Stomach (tissue), 9 donors: ENCODE data around the gene KCNIP2. TPM values are rescaled to one million over a fixed set of nuclear protein-coding genes. Genes with fewer than 3 reads are reported as not detected.

Source experiments
- DNase-seq, 2 donors: peaks; one replicate each; pipeline versions ENCODE4 v3.0.0 to v3.0.0-alpha.2; 2013 to 2019
- H3K27ac ChIP-seq, 5 donors: fragments of 200-600 bp in 4 of 5; sonication (generic) in 4 of 5; one replicate each; pipeline ENCODE4 v1.5.1; 2013 to 2019; ENCODE audit warnings: mild to moderate bottlenecking in 1 of 5, moderate library complexity in 1 of 5
- H3K27me3 ChIP-seq, 3 donors: fragments of 200-600 bp; sonication (generic); one replicate each; pipeline ENCODE4 v1.5.1; 2017 to 2019; ENCODE audit warnings: mixed run types in 1 of 3
- H3K36me3 ChIP-seq, 4 donors: fragments of 200-600 bp; sonication (generic); 1 replicate in 3 of 4; 2 replicates in 1 of 4; pipeline ENCODE4 v1.5.1; 2016 to 2019
- H3K4me1 ChIP-seq, 4 donors: fragments of 200-600 bp; sonication (generic); one replicate each; pipeline ENCODE4 v1.5.1; 2016 to 2019
- H3K4me3 ChIP-seq, 4 donors: fragments of 200-600 bp; sonication (generic) in 3 of 4; one replicate each; pipeline ENCODE4 v1.5.1; 2016 to 2019; ENCODE audit warnings: mild to moderate bottlenecking in 1 of 4
- H3K9me3 ChIP-seq, 4 donors: fragments of 200-600 bp; sonication (generic); one replicate each; pipeline ENCODE4 v1.5.1; 2016 to 2019
- EP300 ChIP-seq: sonication (generic); formaldehyde crosslinking; IDR thresholded peaks from one replicate; pipeline ENCODE4 v1.6.1; 2017; ENCODE audit warnings: antibody characterized with exemption
- POLR2A ChIP-seq, 4 donors: fragments of 450-650 bp; IDR thresholded peaks; one replicate each; pipeline ENCODE4 v1.6.1; 2016; ENCODE audit warnings: antibody characterized with exemption in 4 of 4, control low read depth in 2 of 4, mild to moderate bottlenecking in 1 of 4, moderate library complexity in 1 of 4
- POLR2AphosphoS5 ChIP-seq, 3 donors: sonication (generic); formaldehyde crosslinking; IDR thresholded peaks; one replicate each; pipeline ENCODE4 v1.6.1; 2016; ENCODE audit warnings: antibody characterized with exemption in 3 of 3
- WGBS, 5 donors: extraction: QIAGEN DNeasy Blood & Tissue Kit in 3 of 5; methylation state at CpG; one replicate each; pipeline versions ENCODE4 v1.1.5 to v1.1.7; 2013 to 2018; 5-methylcytosine and 5-hydroxymethylcytosine counted together
- intact Hi-C: fragments of 100-400 bp; cut with DNase I; formaldehyde crosslinking; loops from one replicate; pipeline ENCODE4 v1.15.1; 2023; ENCODE audit warnings: low total_unique reads
- polyA plus RNA-seq, 3 donors: library from polyadenylated mRNA; stranded (reverse); fragments of 200-250 nt; gene quantifications; one replicate each; pipeline ENCODE4 v1.2.3, GENCODE V29; 2013
- total RNA-seq, 5 donors: library from RNA; depleted of rRNA; stranded (reverse); fragments of >200 nt; gene quantifications; one replicate each; pipeline versions ENCODE4 v1.1.0 to v1.2.3, GENCODE V29; 2014 to 2016
- TF ChIP-seq, protein P1 (sequence below), 7 experiments: fragments of 450-650 bp in 4 of 7; fragments of 200-600 bp in 3 of 7; sonication (generic) in 3 of 7; IDR thresholded peaks; one replicate each; pipeline ENCODE4 v1.5.1; 2016 to 2019; ENCODE audit warnings: antibody characterized with exemption in 7 of 7, control low read depth in 2 of 7, mild to moderate bottlenecking in 1 of 7
- donor health status: healthy with polysubstance abuse.
- donor health status: Bipolar disorder and iron deficiency.
- donor health status: healthy.

KCNIP2 gene
- total and polyA plus RNA-seq, 8 donors = 0.62 to 5.7 (median 1.3) TPM; not detected in 3

DNA sequence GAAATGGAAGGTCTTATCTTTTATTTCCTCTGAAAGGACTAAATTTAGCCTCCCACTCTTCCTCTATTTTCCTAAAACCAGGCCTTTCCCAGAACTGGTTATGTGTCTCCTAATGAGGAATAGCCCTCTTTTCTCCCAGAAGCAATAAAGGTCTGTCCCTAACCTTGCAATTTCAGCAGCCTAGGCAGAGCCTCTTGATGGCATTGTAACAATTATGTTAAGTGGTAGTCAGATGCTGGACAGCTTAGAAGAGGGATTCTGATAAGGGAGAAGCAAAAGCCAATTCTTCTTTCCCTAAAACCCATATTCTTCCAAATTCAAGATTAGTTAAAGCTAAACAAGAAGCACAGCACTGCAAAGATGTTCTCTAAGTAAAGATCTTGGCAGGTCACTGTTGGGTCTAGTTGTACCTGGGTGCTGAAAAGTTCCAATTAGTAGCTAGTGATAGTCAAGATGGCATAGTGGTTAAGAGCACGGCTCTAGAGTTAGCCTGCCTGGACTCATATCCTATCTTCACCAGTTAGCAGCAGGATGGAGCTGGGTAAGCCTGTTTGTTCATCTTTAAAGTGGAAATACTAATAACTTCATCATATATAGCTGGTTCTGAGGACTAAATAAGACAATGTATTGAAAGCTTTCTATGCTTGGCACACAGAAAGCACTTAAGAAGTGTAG, 14.3 kb upstream of the KCNIP2 start:
- no peak for TF ChIP-seq POLR2A (IDR thresholded peaks at IDR 0.05)
- TF ChIP-seq POLR2AphosphoS5 (IDR thresholded peaks at IDR 0.05) = no peak
- TF ChIP-seq, protein P1, sequence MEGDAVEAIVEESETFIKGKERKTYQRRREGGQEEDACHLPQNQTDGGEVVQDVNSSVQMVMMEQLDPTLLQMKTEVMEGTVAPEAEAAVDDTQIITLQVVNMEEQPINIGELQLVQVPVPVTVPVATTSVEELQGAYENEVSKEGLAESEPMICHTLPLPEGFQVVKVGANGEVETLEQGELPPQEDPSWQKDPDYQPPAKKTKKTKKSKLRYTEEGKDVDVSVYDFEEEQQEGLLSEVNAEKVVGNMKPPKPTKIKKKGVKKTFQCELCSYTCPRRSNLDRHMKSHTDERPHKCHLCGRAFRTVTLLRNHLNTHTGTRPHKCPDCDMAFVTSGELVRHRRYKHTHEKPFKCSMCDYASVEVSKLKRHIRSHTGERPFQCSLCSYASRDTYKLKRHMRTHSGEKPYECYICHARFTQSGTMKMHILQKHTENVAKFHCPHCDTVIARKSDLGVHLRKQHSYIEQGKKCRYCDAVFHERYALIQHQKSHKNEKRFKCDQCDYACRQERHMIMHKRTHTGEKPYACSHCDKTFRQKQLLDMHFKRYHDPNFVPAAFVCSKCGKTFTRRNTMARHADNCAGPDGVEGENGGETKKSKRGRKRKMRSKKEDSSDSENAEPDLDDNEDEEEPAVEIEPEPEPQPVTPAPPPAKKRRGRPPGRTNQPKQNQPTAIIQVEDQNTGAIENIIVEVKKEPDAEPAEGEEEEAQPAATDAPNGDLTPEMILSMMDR (IDR thresholded peaks at IDR 0.05) = no peak
- TF ChIP-seq EP300 = no peak
- Histone ChIP-seq H3K4me1 (no peaks in the 10 kb centered on the region), H3K9me3 (peaks cover 0 to 12% (median 4%) of the 10 kb centered on the region in 4 donors), H3K36me3 (peaks cover 0 to 23% (median 11%) of the 10 kb centered on the region in 4 donors), H3K4me3 (no peak overlapping the region), H3K27me3 (no peaks in the 10 kb centered on the region), H3K27ac (no peak overlapping the region)
- intact Hi-C loops = no loop called here
- DNase-seq = no peak
- WGBS, 5 donors = 0 to 100% (median 94%) methylated on average over 1 of the region's 1 CpG

DNA sequence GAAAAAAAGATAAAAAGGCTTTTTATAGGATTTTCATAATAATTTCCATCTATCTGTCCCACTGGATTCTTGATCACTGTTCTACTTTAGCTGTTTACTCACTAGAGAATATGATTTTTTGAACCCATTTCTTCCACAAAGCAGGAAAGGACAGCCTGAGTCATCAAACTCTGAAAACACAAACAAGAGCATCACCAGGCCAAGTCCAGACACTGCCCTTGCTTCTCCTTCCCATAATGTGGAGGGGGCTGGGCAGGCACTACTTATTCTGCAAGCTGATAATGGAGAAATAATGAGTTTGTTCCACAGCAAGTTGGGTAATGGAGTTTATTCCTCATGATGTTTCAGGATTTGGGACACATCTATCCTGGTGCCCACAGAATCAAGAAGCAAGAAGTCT, 13.0 kb upstream of the KCNIP2 start:
- Histone ChIP-seq H3K4me1 (no peaks in the 10 kb centered on the region), H3K36me3 (peaks cover 0 to 11% (median 6%) of the 10 kb centered on the region in 4 donors), H3K27ac (no peak overlapping the region), H3K9me3 (peaks cover 0 to 12% (median 4%) of the 10 kb centered on the region in 4 donors), H3K4me3 (no peak overlapping the region), H3K27me3 (no peaks in the 10 kb centered on the region)
- DNase-seq = no peak
- TF ChIP-seq EP300 = no peak
- TF ChIP-seq, protein P1 (IDR thresholded peaks at IDR 0.05) = no peak
- no peak for TF ChIP-seq POLR2A (IDR thresholded peaks at IDR 0.05)
- no peak for TF ChIP-seq POLR2AphosphoS5 (IDR thresholded peaks at IDR 0.05)
- intact Hi-C loops = no loop called here

DNA sequence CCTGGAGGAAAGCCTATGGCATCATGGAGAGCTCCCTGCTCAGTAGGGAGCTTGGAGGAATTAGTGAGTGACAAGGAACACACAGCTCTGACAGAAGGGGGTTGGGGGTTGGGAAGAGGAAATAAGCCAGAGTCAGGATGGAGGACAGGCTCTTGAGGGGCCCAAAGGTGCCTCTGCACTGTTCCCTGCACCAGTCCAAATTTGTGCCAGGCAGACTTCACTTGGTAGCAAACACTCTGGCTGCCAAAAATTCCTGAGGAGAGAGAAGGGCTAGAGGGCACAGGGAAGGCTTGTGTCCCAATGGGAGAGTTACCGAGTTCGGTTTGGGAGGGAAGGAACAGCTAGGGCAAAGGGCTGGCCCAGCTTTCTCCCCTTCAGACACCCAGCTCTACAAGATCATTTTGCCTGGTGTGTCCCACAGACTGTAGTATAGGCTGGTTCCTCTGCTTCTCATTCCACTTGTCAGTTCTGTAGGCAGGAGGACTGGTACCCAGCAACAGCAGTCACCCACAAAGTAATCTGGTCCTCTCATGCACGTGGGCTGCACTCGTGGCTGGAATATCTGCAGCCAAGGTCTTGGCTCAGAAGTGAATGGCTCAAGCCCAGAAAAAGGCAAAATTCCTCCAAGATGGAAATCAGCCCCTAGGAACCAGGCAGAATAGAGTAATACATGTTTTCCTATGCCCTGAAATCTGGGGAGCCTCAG, 8.0 kb upstream of the KCNIP2 start:
- DNase-seq = no peak
- Histone ChIP-seq H3K9me3 (no peaks in the 10 kb centered on the region), H3K4me1 (peaks cover 0 to 13% (median 0%) of the 10 kb centered on the region in 4 donors), H3K36me3 (peaks cover 9 to 51% (median 37%) of the 10 kb centered on the region in 4 donors), H3K27me3 (no peaks in the 10 kb centered on the region), H3K27ac (no peak overlapping the region), H3K4me3 (no peak overlapping the region)
- intact Hi-C loops = no loop called here
- TF ChIP-seq, protein P1 (IDR thresholded peaks at IDR 0.05) = no peak
- TF ChIP-seq POLR2AphosphoS5 (IDR thresholded peaks at IDR 0.05) = no peak
- TF ChIP-seq POLR2A (IDR thresholded peaks at IDR 0.05) = no peak
- no peak for TF ChIP-seq EP300
- 68 to 88% (median 75%) methylated on average over 4 of the region's 4 CpGs for WGBS, 5 donors

DNA sequence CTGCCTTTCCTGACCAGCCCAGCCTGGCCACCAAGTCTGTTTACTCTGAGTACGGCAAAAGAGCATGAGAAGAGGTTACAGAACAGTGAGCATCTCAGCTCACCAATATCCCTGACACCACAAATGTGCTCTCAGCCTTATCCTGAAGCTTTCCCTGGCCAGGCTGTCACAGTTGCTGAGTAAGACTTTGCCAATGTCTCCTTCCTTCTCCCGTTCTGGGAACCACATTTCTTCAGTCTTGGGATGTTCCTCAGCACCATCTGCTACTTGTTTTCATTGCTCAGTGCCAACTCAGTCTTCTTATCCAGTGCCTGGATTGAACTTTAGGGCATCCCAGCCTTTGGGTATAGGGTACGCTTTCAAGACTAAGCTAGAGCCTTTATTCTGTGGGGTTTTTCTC, 7.1 kb upstream of the KCNIP2 start:
- no peak for DNase-seq
- no peaks in the 10 kb centered on the region for H3K27me3 ChIP-seq
- peaks cover 0 to 13% (median 0%) of the 10 kb centered on the region in 4 donors for H3K4me1 ChIP-seq
- no peak overlapping the region for H3K27ac ChIP-seq
- intact Hi-C loops = no loop called here
- TF ChIP-seq EP300 (no peak), POLR2A (IDR thresholded peaks at IDR 0.05) (no peak), POLR2AphosphoS5 (IDR thresholded peaks at IDR 0.05) (no peak)
- TF ChIP-seq, protein P1 (IDR thresholded peaks at IDR 0.05) = no peak
- 88 to 95% (median 93%) methylated on average over 3 of the region's 3 CpGs for WGBS, 5 donors
- H3K9me3 ChIP-seq = no peaks in the 10 kb centered on the region
- no peak overlapping the region for H3K4me3 ChIP-seq
- peaks cover 15 to 59% (median 45%) of the 10 kb centered on the region in 4 donors for H3K36me3 ChIP-seq
